NCI-H2029 treated with DMSO at 0.1 percent for 48 hours (cell line): ENCODE results near the gene PABPC5.

Experiments used
- DNase-seq: peaks from one replicate; lab custom pipeline; 2025; lab: John Stamatoyannopoulos, UW

PABPC5 gene

DNA sequence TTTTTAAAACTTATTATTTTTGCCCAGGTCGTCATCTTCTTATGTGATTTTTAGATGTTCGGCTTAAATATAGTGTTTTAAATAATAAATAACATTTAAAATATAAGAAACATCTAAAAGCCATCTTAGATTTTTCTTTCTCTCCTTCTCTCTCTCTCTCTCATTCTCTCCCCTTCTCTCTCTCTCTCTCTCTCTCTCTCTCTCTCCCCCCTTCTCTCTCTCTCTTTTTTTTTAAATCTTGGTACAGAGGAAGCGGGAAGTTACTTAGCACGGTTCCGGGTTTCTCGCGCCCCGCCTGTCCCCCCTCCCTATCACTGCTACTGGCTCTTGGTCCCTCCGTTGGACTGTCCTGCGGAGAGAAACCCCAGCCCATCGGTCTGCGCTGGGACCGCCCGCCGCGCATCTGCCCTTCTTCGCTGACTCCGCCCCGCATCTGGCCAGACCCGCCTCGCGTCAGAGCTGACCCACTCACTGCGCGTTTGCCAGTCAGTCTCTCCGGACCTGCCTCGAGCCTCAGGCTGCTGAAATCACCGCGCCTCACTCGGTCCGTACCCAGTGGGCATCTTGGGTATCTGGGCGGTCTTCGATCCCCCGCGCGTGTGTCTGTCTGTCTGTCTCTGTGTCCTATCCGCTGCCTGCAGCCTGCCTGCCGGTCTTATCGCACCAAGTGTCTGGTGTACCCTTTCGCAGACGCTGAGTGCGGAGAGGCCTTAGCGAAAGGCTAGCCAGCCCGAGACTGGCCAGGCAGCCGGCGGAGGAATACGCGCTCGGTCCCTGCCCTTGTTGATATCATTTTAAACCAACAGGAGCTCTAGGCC is at the start of gene PABPC5:
Gene PABPC5, plus strand, starts transcription at position 489 of the 818 bp plus-strand sequence. CDS start 739 bp downstream, outside the sequence.
- DNase-seq: no peak

DNA sequence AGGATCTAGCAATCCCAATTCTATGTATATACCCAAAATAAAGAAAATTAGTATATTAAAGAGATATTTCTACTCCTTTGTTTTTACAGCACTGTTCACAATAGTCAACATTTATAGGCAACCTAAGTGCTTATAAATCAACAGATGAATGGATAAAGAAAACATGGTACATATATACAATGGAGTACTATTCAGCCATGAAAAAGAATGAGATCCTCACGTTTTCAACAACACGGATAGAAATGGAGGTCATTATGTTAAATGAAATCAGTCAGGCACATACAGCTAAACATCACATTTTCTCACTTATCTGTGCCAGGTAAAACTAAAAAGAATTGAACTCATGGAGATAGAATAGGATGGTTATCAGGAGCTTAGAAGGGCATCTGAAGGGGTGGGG is 45.6 kb upstream of the PABPC5 start:
- DNase-seq: no peak

- DNase-seq: no peak
Measured at GRCh38 chrX:91414713-91415112, 19.9 kb upstream of the PABPC5 start.

DNA sequence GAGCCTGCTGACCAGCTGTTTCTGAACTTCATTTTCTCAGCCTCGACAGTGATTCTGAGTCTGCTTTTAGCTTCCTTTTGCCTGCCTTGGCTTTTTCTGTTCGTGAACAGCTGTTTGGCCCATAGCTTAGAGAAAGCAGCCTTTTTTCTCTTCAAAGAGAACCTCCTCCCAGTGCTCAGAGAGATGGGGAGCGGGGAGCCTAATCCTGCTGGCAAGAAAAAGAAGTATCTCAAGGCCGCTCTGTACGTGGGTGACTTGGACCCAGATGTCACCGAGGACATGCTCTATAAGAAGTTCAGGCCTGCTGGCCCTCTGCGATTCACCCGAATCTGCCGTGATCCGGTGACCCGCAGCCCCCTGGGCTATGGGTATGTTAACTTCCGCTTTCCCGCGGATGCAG is 756 bp downstream of the PABPC5 start:
- DNase-seq: no peak
